GM19463 (cell line): ENCODE measurements around the gene FURIN.
"Not testable (repeated sequence)": the region's sequence is repeated elsewhere in the genome, so short reads cannot be mapped to it uniquely, and the experiment has no call there.

Experiments
- ATAC-seq: cut with Tn5 transposase; IDR thresholded peaks from one replicate; pipeline ENCODE4 v1.9.1; 2021; ENCODE audit warnings: mild to moderate bottlenecking, moderate library complexity; ENCODE audit not compliant: unreplicated experiment

Gene FURIN

DNA sequence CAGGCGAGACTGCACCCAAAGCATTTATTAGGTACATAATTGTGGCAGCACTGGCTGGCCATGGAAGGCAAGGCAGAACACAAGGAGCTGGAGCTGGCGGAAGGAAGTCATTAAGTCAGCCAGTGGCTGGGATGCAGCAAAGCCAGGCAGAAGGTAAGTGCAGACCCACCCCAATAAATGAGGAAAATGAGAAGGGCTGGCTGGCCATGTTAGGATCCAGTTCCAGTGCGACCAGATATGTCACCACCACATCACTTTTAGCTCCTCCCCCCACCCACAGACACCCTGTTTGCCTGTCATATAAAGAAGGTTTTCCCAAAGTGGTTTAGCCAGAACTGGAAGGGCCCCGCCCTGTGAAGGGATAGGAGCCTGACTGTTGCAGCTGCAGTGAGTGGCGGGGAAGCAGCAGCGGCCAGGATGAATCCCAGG, at the start of gene FURIN:
TSS of gene FURIN (plus strand) at position 328 of the 429 bp plus-strand sequence. CDS start 7,153 bp downstream, outside the sequence.
- ATAC-seq = no peak

DNA sequence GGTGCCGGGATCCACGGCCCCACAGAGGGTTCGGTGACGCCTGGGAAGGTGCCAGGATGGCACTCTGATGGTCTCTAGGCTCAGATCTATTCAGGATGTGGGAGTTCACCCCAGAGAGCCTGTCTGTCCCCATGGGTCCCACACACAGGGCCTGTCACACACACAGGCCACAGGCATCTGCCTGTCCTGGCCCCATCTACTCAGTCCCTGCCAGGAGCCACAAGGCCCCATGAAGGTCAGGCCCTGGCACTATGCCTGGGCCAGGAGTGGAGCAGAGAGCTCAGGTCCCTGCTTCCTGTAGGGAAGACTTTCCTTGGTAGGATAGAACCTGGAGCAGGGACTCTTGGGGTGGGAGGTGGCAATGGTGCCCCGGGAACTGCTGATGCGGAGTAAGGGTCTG, 49.0 kb upstream of the FURIN start:
- ATAC-seq = no peak

DNA sequence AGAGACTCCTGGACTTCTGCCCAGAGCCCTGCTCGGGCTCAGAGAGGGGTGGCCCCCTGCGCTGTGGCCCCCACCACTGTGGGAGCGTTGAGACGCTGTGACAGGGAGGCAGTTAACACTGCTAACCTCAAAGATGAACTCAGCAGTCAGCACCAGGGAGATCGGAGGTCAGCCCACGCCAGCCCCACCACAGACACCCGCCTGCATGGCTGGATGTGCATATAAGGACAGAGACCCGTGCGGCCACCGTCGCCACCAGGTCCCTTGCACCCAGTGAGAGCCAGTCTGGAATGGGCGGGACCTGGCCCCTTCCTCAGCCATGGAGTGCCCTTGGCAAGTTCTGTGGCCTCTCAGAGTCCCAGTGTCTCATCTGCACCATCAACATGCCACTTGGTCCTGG, 48.5 kb upstream of the FURIN start:
- ATAC-seq = no peak

DNA sequence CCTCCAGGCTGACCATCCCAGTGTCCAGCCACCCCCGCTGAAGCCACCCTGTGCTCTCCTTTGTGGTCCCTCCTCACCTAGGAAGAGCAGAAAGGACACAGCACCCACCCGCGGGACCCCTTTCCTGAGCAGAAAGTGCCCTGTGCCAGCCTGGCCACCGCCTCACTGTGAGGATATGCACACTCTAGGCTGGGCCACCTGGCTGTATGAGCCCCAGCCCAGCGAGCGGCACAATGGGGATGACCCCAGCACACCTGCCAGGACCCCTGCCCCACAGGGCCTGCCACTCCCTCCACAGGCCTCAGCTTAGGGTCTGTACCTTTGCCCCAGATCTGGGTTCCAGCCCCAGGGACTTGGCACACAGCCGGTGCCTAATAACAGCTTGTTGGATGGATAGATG, 47.9 kb upstream of the FURIN start:
- ATAC-seq = no peak

DNA sequence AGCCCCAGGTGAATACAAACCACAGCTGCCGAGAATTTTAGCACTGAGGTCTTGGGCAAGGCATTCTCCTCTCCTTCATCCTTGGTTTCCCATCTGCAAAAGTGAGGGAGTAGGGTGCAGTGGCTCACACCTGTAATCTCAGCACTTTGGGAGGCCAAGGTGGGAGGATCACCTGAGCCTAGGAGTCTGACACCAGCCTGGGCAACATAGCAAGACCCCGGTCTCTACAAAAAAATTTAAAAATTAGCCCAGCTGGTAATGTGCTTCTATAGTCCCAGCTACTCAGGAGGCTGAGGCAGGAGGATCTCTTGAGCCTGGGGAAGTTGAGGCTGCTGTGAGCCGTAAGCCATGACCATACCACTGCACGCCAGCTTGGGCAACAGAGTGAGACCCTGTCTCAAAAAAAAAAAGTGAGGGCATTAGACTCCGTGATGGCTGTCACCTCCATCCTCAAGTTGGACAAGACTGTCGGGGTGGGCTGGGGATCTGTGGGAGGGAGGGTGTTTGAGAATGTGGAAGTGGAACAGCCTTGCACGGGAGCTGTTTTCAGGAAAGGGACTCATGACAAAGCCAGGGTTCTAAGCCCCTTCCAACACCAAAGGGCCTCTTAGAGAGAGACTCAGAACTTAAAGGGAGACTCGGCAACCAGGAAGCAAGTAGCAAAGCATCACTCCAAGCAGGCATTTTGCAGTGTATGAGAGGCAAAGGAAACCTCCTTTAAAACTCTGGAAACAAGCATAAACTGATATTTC, 46.0 kb upstream of the FURIN start:
- ATAC-seq = no peak

DNA sequence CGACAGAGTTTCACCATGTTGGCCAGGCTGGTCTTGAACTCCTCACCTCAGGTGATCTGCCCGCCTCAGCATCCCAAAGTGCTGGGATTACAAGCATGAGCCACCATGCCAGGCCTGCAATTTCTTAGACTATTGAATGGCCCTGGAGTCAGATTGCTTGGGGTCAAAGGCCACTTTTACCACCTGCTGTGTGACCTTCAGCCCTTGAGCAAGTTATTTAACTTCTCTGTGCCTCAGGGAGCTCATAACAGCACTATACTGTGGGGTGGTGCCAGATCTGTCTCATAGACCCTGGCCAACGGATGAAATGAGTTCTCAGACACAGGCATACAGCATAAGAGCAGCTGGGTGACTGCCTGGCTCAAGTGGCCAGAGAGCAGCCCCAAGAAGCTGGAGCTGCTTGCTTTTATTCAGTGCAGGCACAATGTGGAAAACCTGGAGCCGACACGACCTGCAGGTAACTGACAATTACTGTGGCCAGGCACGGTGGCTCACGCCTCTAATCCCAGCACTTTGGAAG, 44.9 kb upstream of the FURIN start:
- ATAC-seq = no peak

GRCh38 chr15:90825115-90825899, 43.1 kb upstream of the FURIN start:
- ATAC-seq = not testable (repeated sequence)

GRCh38 chr15:90826206-90826885, 42.0 kb upstream of the FURIN start:
- not testable (repeated sequence) for ATAC-seq

GRCh38 chr15:90826886-90827435, 41.4 kb upstream of the FURIN start:
- ATAC-seq = no peak

GRCh38 chr15:90828111-90828510, 40.3 kb upstream of the FURIN start:
- no peak for ATAC-seq

- no peak for ATAC-seq
Measured at GRCh38 chr15:90829126-90829525, 39.3 kb upstream of the FURIN start.

DNA sequence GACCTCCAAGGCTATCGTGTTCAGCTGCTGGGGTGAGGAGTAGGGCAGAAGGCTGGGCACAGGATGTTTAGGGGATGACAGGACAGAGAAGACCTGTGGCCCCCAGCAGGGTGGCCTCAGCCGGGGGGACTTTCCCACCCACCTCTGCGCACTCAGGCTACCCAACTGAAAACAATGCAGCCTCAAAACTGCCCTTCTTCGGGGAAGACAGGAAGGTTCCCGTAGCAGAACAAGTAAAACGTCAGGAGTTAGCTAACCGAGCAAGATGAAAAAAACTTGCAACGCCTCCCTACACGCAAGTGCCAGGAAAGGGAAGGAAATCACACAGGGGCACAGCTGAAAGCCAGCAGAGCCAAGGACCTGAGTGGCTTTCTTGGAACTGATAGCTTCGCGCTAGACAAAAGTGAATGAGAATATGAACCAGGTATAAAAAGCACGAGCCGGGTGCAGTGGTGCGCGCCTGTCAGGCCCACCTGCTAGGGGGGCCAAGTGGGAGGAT, 38.4 kb upstream of the FURIN start:
- ATAC-seq = no peak

GRCh38 chr15:90834626-90835025, 33.8 kb upstream of the FURIN start:
- ATAC-seq = no peak

DNA sequence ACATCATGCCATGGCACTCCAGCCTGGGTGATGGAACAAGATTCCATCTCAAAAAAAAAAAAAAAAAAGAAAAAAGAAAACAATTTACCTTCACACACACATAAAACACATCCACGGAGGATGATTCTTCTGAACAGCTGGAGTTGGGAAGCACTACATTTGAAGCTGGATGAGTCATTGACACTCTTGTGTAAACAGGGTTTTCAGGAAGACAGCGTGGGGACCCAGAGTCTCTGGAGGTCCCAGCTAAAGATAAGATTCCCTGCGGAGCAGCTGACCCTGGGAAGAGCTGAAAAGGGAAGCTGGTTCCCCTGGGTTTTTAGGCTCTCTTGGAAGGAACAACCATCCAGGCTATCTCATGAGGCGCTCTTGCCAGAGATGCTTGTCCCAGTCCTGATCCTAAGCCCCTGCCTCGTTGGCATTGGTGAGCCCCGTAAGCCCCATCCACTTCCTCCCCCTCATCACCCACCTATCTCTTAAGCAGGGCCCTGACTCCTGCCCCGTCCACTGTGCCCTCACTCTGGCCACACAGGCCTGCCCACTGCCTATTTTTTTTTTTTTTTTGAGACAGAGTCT, 32.0 kb upstream of the FURIN start:
- no peak for ATAC-seq

DNA sequence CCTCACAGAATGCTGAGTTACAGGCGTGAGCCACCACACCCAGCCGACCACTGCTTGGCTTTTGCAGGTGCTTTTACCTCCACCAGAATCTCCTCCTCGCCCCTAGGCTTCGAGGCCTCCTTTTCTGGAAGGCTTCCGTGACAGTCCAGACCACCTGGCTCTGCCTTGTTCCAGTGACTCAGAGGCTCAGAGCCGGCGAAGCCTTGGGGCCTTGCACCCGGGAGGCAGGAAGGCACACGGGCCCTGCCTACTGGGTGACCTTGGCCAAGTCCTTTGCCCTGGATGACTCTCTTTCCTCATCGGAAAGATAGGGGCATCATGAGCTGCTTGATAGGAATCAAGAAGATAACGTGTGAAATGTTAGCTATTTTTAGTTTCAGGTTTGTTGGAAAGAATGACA, 31.3 kb upstream of the FURIN start:
- no peak for ATAC-seq

GRCh38 chr15:90838139-90838538, 30.2 kb upstream of the FURIN start:
- peak; percentile 38 for ATAC-seq

DNA sequence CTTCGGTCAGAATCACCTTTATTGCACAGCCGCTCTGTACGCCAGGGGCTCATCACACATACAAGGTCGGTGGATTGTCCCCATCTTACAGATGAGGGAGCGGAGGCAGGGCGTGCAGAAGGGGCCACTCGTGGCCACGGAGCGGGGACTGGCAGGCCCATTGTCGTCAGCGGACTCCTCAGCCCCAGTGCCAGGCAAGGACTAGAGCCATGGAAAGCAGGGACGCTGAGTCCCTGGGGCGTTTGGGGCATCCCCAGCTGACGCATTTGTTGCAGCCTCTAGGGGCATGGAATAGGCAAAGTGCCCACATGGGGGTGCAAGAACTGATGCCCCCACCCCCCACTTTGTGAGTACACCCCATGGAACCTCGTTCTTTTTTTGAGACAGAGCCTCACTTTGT, 29.8 kb upstream of the FURIN start:
- ATAC-seq = no peak

- peak; percentile 93 for ATAC-seq
Measured at GRCh38 chr15:90839187-90840071, 29.0 kb upstream of the FURIN start.

GRCh38 chr15:90840157-90840855, 28.1 kb upstream of the FURIN start:
- ATAC-seq = no peak
